Activated gamma-delta T cell treated with Interleukin-2 at 50 U/mL for 16 hours (primary cell): Measurements from ENCODE around the gene TNXB.
"Not testable (repeated sequence)": the region's sequence is repeated elsewhere in the genome, so short reads cannot be mapped to it uniquely, and the experiment has no call there.

Experiments used
- DNase-seq: peaks from one replicate; pipeline ENCODE4 v3.0.0-alpha.2; 2020

TNXB gene

DNA sequence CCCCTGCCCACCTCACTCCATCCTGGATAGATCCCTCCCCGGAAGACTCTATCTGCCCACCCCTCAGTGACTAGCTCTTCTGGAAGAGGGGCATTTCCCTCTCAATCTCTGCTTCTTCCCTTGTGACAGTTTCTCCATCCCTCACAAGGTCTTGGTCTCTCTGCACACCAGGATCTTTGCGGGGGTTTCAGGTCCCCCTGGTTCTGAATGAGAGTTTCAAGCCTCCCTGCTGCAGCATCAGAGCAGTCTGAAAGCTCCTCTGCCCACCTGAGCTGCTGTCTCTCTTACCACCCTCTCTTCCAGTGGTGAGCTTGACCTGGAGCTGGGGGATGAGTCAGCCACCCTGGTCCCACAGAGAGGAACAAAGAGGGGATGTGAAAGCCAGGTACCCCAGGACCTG is 24.4 kb downstream of the TNXB start:
- no peak for DNase-seq

DNA sequence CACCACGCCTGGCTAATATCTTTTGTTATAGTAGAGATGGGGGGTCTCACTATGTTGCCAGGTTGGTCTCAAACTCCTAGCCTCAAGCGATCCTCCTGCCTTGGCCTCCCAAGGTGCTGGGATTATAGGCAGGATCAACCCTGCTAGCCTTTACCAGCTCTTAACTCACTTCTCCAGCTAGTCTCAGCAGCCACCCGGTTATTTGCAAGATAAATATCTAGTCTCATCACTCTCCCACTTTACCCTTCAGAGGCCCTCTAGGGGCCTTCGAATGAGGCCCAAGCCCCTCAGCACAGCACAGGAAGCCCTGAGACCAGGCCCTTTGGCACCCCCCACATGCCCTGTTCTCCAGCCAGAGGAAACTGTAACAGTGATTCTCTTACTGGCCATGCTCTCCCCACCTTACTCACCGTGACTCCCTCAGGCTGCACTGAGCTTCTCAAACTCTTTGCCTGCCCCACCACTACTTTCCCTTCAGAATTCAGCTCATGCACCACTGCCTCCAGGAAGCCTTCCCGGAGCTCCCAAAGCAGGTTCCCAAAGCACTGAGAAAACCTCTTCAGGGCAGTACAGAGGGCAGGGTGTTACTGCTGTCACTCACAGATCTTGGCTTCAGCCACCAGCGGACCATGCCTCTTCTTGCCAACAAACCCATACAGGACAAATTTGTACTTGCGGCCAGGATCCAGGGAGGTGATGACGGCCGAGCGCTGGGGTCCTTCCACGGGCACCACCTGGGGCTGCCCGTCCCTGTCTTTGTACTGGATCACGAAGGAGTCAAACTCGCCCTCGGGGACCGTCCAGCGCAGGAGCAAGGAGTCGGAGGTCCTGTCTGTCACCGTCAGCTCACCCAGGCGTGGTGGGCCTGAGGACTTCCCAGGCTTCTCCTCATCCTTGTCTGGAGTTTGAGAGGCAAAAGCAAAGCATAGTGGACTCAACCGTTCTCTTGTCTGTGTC is 25.0 kb downstream of the TNXB start:
- no peak for DNase-seq

DNA sequence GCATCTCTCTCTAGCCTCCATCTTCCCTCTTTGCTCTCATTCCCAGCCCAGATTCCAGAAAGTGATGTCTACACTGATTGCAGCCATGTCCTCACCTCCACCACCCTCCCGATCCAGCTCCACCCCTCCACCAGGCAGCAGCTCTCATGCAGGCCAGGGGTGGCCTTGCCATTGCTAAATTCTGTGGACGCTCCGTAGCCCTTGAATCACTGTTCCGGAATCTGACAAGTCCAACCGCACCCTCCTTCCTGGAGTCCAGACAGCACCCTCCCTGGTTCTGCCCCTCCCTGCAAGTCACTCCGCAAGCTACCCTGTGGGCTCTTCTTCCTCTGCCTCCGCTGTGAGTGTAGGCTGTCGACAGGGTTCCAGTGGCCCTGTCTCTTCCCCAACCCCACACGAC is 26.2 kb downstream of the TNXB start:
- no peak for DNase-seq

DNA sequence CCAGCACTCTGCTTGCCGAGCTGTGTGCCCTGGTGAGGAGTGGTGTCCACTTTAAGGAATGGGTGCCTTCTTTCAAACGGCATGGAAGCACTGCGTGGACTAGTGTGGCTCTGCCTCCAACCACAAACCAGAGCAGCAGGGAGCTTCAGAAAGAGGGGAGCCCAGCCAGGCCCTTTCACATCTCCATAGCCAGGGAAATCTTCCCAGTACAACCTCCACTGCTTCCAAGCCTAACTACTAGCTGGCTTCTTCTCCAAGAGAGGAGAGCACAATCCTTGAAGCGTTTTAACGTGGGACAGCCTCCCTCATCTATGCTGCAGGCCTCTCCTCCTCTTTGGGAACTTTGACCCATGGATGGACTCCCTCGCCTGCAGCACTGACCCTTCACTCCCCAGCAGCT is 26.7 kb downstream of the TNXB start:
- DNase-seq = no peak

DNA sequence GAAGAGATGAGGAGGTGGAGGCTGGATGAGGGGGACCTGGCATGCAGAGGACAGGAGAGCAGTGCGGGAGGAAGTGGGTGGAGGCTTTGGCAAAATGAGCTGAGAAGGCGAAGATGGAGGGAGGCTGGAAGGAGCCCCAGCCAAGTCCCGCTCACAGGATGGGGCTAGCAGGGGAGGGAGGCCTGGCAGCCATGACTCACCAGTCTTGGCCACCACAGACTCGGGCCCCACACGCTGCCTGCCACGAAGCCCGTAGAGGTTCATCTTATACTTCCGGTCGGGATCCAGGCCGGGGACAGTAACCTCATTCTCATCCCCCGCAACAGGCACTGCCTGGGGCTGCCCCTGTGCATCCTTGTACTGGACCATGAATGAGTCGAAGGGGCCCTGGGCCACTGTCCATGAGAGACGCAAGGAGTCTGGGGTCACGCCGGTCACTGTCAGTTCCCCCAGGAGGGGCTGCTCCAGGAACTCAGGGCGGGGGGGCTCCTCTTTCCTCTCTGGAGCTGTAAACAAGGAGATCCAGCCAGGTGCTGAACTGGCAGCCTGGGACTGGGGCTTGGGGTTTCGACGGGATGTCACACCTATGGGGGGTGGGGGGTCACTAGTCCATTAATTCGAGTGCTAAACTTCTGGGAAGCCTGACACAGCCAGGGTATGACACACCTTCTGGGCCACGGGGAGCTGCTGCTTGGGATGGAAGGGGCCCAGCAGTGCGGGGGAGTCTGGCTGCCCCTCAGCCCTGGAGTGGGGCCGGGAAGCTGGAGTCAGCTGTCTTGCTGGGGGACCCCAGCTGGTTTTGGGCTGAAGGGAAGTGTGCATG is 27.8 kb downstream of the TNXB start:
- DNase-seq = no peak

DNA sequence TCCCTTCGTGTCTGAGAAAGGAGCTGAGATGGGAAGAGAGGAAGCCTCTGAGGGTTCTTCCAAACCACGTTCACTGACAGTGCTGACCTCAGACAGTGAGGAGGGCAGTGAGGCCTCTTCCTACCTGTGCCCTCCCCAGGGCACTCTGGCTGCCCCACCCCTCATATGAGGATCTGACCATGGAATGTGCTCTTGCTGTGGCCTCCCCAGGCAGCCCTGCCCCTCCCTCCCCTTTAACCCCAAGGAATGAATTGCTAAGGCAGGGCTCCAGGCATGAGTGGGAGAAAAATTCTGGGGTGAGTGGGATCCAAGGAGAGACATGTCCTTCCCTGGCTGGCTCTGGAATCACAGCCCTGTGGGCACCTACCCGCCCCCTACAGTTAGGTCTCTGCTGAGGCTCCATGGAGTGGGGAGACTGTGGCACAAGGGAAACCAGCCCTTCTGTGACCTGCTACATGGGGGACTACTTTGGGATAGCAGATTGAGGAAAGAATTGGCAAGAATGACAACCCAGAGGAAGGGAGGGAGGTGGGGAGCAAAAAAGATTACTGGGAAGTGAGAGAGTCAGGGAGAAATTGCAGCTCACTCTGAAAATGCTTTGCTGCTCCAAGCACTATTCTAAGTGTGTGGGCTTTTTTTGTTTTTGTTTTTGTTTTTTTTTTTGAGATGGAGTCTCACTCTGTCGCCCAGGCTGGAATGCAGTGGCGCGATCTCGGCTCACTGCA is 29.4 kb downstream of the TNXB start:
- no peak for DNase-seq

DNA sequence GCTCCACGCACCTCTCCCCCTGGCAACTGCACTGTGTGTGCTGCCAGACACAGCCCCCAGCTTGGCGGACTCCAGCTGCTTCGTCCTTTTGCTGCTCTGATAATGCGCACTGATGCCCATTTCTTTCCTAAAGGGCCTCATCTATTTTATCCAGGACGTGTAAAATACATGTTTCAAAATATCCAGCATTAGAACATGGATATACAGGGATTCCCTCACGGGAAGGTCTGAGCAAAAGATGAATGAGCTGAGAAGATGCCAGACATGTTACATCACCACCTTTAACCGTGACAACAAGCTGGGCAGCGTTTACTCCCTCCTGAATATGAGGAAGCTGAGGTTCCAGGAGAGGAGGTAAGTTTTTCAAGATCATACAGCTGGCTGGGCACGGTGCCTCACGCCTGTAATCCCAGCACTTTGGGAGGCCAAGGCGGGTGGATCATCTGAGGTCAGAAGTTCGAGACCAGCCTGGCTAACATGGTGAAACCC is 32.8 kb downstream of the TNXB start:
- no peak for DNase-seq

DNA sequence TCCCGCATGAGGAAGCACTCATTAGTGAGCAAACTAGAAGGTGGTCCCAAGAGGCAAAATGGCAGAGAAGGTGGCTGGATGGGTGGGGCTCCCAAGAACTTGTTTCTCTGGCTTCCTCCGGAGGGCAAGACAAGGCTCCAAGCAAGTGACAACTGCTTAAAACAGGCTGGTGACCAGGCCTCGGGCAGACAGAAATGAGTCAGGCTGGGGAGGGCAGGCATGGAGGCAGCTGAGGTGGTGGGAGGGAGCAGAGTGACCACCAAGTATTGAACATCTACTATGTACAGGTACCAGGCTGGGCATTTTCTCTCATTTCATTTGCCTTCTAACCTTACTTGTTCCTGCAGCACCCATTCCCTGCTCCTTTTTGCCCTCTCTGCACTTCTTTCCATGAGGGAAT is 33.4 kb downstream of the TNXB start:
- no peak for DNase-seq

DNA sequence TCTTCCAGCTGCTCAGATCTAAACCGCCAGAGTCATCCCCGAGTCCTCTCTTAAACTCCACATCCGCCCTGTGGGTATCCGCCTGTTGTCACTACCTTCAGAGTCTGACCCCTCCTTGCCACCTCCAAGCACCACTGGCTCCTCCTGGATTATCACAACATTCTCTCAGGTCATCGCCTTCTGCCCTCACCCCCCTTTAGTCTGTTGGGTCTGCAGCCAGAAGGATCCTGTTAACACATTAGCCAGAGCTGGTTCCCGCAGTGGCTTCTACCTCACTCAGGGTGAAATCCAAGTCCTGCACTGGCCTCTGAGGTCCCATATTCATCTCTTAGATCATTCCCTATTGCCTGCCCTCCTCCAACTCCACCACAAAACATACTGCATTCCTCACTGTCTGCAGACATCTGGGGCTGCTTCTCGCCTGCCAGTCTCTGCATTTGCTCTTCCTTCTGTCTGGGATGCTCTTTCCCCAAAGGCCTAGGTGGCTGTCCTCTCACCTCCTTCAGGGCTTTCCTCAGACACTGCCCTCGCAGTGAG is 34.1 kb downstream of the TNXB start:
- DNase-seq = no peak

DNA sequence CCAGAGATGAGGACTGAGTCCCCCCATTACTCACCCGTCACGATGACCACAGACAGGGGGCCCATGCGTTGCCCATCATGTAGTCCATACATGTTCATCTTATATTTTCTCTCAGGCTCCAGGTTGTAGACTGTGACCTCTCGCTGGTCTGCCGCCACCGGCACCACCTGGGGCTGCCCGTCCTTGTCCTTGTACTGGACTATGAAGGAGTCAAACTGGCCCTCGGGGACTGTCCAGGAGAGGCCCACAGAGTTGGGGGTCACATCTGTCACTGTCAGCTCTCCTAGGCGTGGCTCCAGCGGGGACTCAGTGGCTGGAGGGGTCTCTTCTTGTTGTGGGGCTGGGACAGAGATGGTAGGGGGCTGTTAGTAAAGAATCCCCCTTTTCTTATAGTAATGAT is 35.5 kb downstream of the TNXB start:
- DNase-seq = no peak

DNA sequence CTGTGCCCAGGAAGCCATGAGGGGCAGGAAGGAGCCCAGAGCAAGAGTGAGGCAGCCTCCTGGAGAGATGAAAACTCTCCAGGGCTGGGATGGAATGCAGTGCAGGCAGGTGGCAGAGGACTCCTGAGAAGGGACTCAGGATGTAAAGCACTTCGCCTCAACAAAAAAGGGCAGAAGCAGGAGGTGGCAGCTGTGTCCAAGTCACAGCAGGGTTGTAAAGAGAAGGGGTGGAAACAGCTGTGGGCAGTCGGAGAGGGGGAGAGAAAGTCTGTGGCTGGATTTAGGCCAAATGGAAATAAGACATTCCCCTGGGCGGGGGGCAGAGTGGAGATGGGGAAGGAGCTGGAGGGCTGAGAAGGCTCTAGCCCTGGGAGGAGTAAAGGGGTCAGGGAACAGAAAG is 36.0 kb downstream of the TNXB start:
- no peak for DNase-seq

DNA sequence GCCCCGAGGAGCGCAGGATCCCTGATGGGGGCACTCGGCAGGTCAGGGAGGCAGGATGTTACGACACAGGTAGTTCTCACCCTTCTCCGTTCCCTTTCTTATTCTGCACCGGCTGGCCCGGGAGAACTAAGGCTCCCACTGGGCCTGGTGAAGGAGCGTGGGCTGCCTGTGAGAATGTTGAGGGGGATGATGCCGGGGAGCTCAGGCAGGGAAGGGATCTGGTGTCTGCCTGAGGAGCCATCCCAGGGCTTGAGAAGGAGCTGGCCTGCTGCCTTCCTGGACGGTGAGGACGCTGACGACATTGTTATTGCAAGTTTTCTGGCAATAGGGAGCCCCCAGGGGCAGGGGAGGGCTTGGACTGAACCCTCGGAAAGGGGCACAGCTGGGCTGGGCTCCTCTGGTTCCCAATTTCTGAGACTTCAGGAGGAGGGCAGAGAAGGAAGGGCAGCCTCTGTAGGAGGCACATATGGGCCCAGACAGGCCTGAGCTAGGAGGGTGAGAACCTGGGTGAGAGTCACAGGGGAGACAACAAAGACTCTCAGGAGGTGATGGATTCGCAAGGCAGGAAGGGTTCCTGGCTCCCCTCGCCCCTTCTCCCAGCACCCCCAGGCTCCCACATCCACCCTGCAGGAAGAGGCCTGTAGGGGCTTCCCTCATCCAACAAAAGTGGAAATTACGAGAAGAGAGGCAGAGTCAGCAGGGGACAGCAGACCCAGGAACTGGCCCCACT is 38.2 kb downstream of the TNXB start:
- DNase-seq = no peak

DNA sequence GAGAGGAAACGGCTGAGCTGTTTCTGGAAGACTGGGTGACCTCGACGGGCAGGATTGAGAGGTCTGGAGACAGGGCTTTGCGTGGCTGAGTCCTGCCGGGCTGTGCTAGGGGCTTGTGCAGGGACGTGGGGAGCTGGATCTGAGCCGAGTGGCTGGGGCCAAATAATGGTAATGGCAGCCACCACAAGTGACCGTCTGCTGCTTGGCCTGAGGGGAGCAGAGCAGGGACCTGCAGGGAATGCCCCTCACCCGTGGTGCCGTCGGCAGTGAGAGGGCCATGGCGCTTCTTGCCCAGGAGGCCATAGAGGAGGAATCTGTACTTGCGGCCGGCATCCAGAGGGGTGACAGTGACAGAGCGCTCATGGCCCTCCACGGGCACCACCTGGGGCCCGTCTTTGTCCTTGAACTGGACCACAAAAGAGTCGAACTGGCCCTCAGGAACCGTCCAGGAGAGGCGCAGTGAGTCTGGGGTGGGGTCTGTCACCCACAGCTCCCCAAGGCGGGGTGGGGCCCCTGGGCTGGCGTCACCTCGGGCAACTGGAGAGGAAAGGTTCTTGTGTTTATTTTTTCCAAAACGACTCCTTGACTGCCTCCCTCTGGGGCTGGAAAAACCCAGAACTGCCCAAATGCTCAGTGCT is 39.1 kb downstream of the TNXB start:
- DNase-seq = no peak

DNA sequence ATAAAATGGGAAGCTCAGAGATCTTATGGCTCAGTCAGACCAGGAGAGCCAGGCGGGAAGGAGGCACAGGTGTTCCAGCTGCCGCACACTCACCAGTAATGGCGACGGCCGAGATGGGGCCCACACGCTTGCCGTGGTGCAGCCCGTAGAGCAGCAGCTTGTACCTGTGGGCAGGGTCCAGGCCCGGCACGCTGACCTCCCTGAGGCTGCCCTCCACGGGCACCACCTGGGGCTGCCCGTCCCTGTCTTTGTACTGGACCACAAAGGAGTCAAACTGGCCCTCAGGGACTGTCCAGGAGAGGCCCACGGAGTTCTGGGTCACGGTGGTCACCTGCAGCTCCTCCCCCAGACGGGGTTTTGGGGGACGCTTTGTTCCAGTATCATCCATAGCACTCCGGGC is 39.7 kb downstream of the TNXB start:
- DNase-seq = no peak

DNA sequence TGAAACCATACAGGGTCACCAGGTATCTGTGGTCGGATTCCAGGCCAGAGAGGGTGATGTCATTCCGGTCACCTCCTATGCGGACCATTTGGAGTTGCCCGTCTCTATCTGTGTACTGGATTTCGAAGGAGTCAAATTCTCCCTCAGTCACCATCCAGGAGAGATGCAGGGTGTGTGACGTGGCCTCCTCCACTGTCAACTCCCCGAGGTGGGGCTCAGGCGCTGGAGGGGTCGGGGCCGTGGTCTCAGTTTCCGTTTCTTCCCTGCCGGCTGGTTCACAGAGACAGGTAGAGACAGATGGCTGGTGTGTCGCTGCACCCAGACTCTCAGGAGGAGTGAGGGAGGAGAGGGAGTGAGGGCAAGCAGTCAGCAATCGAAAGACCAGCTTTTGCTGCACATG is 40.3 kb downstream of the TNXB start:
- DNase-seq = no peak

DNA sequence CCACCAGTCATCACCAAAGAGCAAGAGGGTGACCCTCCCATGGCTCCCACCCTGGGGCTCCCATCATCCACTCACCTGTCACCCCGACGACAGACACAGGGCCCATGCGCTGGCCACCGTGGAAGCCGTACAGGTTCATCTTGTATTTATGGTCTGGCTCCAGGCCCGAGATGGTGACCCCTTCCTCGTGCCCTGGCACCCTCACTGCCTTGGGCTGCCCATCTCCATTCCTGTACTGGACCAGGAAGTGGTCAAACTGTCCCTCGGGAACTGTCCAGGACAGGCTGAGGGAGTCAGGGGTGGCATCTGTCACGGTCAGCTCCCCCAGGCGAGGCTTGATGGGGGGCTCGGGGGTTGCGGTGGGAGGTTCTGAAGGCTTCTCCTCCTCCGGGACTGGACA is 40.8 kb downstream of the TNXB start:
- not testable (repeated sequence) for DNase-seq

DNA sequence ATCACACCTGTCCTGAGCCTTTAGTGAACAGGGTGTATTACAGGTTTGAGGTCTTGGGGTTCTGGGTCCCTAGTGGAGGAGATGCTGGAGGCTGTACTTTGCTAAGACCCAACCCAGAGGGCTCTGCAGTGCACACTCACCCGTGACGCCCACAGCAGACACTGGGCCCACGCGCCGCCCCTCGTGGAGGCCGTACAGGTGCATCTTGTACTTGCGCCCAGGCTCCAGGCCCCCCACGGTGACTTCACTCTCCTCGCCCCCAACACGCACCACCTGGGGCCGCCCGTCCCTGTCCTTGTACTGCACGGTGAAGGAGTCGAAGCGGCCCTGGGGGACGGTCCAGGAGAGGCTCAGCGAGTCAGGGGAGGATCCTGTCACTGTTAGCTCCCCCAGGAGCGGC is 41.6 kb downstream of the TNXB start:
- not testable (repeated sequence) for DNase-seq

DNA sequence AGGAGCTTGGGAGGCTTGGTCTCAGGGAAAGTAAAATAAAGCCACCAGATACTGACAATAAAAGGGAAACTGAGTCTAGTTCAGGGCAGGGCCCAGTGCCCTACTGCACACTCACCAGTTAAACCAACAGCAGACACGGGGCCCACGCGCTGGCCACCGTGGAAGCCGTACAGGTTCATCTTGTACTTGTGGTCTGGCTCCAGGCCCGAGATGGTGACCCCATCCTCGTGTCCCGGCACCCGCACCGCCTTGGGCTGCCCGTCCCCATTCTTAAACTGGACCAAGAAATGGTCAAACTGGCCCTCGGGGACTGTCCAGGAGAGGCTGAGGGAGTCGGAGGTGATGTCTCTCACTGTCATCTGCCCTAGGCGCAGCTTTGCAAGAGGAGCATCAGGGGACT is 44.4 kb downstream of the TNXB start:
- no peak for DNase-seq

DNA sequence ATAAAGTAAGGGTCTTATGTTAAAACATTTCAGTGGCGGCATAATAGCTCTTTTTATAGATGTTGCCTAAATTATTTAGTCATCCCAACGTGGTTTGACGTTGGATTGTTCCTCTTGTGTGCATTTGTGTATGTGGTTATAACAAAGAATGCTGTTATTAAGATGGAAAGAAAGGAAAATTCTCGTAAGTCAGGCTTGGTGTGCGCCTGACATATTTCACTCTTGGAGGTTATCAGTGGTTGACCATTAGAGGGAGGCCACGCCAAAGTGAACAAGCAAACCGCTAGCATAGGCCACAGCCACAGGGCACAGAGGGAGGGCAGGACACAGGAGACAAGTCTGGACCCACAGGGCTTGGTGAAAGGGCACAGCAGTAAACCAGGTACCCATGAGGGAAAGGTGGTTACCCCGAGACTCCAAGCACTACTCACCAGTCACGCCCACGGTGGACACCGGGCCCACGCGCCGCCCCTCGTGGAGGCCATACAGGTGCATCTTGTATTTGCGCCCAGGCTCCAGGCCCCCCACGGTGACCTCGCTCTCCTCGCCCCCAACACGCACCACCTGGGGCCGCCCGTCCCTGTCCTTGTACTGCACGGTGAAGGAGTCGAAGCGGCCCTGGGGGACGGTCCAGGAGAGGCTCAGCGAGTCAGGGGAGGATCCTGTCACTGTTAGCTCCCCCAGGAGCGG is 48.0 kb downstream of the TNXB start:
- no peak for DNase-seq

DNA sequence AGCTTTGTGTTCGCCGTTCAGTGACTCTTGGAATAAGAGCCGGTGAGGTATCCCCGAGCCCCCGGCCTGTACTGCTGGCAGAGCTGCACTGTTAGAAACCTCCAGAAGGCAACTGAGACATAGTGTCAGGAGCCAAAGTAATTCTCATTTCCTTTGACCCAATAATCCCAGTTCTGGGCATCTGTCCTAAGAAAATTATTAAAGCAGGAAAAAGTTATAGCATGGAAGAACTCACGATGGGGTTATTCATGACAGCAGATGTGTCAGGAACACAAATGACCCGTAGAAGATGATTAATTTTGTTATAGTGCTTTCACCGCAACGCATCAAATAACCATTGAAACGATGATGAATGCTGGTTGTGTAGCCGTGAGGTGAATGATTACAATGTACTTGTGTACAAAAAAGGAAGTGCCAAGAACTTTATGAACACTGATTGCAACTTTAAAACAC is 50.6 kb downstream of the TNXB start:
- no peak for DNase-seq

DNA sequence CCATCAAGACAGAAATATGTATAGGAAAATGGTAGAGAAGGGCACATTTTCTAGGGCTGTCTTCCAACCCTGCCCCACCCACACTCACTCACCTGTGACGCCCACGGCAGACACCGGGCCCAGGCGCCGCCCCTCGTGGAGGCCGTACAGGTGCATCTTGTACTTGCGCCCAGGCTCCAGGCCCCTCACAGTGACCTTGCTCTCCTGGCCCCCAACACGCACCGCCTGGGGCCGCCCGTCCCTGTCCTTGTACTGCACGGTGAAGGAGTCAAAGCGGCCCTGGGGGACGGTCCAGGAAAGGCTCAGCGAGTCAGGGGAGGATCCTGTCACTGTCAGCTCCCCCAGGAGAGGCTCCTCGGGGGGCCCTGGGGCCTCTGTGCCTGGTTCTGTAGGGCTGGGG is 51.2 kb downstream of the TNXB start:
- no peak for DNase-seq
